ENCODE measurements around the gene B3GALT5.

DNA sequence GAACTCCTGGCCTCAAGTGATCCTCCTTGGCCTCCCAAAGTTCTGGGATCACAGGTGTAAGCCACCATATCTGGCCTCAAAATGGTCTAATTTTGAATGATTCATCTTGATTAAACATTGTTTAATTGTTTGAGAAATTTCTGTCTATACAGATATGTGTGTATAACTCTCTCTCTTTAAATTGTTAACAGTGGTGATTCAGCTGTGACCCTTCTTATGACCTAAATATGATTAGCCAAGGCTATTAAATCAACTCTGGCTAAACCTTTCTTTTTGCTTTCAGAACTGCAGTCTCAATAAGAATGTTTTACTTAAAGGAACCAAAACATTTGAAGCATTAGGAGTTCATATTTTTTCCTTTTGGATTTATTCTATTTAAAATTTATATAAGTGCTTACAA lies 19.2 kb upstream of the B3GALT5 start:
- TF ChIP-seq, protein P1, sequence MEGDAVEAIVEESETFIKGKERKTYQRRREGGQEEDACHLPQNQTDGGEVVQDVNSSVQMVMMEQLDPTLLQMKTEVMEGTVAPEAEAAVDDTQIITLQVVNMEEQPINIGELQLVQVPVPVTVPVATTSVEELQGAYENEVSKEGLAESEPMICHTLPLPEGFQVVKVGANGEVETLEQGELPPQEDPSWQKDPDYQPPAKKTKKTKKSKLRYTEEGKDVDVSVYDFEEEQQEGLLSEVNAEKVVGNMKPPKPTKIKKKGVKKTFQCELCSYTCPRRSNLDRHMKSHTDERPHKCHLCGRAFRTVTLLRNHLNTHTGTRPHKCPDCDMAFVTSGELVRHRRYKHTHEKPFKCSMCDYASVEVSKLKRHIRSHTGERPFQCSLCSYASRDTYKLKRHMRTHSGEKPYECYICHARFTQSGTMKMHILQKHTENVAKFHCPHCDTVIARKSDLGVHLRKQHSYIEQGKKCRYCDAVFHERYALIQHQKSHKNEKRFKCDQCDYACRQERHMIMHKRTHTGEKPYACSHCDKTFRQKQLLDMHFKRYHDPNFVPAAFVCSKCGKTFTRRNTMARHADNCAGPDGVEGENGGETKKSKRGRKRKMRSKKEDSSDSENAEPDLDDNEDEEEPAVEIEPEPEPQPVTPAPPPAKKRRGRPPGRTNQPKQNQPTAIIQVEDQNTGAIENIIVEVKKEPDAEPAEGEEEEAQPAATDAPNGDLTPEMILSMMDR (IDR thresholded peaks at IDR 0.05): no peak
- no peak for TF ChIP-seq POLR2AphosphoS5 (IDR thresholded peaks at IDR 0.05)
- TF ChIP-seq POLR2A (IDR thresholded peaks at IDR 0.05): no peak
- no peak for TF ChIP-seq EP300 (IDR thresholded peaks at IDR 0.05)

All from gastroesophageal sphincter (tissue), 3 donors.